ENCODE measurements around the gene CCDC91. TPM values are rescaled to one million over a fixed set of nuclear protein-coding genes. Genes with fewer than 3 reads are reported as not detected.

CCDC91 gene
- polyA plus RNA-seq, 1 donor: 20.8 TPM

- H3K4me1 ChIP-seq (ENCODE audit: control insufficient read depth, insufficient read depth, low read length): no peaks in the 10 kb centered on the region
- H3K4me3 ChIP-seq (ENCODE audit: low read length): no peak overlapping the region
- no peak for DNase-seq
- H3K27ac ChIP-seq (ENCODE audit: low read length): no peak overlapping the region
- no peaks in the 10 kb centered on the region for H3K36me3 ChIP-seq (ENCODE audit: control insufficient read depth, insufficient read depth, low read length)
- H3K27me3 ChIP-seq (ENCODE audit: control insufficient read depth, insufficient read depth, low read length): no peaks in the 10 kb centered on the region
- H3K9me3 ChIP-seq (ENCODE audit: control insufficient read depth, low read depth, low read length): no peaks in the 10 kb centered on the region
Measured at GRCh38 chr12:28506271-28506670, 316.0 kb downstream of the CCDC91 start.

DNA sequence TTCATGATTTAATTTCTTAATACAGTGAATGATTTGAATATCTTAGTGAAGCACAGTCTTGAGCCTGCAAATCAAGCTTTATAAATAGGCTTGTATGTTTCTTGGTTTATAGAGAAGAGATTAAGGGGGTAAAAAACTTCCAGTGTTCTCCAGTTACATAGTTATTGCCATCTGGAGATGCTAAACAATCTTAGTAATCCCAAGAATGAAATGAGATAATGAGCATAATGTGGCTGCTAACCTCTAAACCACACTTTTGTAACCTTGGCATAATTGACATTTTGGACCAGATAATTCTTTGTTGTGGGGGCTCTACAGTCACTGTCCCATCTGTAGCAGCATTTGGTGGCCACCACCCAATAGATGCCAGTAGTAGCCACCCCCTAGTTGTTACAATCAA is 316.8 kb downstream of the CCDC91 start:
- Histone ChIP-seq H3K27me3 (ENCODE audit: control insufficient read depth, insufficient read depth, low read length) (no peaks in the 10 kb centered on the region), H3K4me1 (ENCODE audit: control insufficient read depth, insufficient read depth, low read length) (no peaks in the 10 kb centered on the region), H3K27ac (ENCODE audit: low read length) (no peak overlapping the region), H3K9me3 (ENCODE audit: control insufficient read depth, low read depth, low read length) (no peaks in the 10 kb centered on the region), H3K4me3 (ENCODE audit: low read length) (no peak overlapping the region), H3K36me3 (ENCODE audit: control insufficient read depth, insufficient read depth, low read length) (no peaks in the 10 kb centered on the region)
- DNase-seq: no peak

DNA sequence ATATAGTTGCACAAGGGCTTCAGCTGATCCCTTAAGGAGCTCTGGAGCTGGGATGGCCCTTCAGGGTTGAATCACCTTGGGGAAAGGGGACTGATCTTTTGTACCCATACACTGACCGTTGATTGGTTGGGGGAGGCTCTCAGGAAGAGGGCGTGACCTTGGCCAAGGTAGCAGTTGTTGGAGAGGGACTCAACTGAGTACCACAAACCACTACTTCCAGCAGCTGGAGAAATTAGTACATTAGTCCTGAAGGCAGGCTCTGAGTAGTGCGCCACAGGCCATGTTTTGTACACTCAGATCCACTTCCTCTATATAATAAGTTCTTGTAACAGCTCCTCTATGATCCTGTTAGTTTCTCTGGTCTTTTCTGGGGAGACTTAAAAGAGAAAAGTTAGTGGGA is 317.6 kb downstream of the CCDC91 start:
- no peak for DNase-seq
- no CpG with 5 or more reads among the region's 3 CpGs for WGBS (ENCODE audit: insufficient coverage, low lambda C conversion rate)

DNA sequence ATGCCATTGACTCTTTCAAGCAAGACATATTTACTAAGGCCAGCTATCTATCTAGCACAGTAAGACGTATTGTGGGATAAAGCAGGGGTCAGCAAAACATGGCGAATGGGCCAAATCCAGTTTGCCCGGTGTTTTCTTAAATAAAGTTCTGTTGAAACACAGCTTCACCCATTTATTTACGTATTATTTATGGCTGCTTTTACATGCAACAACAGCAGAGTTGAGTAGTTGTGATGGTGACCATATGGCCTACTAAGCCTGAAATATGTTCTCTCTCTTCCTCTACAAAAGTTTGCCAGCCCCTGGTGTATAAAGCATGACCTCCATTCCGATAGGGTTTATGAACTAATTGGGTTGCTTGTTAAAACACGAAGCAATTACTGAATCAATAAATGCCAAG is 322.1 kb downstream of the CCDC91 start:
- no CpG with 5 or more reads among the region's 6 CpGs for WGBS (ENCODE audit: insufficient coverage, low lambda C conversion rate)
- H3K27me3 ChIP-seq (ENCODE audit: control insufficient read depth, insufficient read depth, low read length): no peaks in the 10 kb centered on the region
- DNase-seq: no peak
- no peak overlapping the region for H3K27ac ChIP-seq (ENCODE audit: low read length)
- H3K4me3 ChIP-seq (ENCODE audit: low read length): no peak overlapping the region
- H3K36me3 ChIP-seq (ENCODE audit: control insufficient read depth, insufficient read depth, low read length): no peaks in the 10 kb centered on the region
- H3K4me1 ChIP-seq (ENCODE audit: control insufficient read depth, insufficient read depth, low read length): no peaks in the 10 kb centered on the region
- no peaks in the 10 kb centered on the region for H3K9me3 ChIP-seq (ENCODE audit: control insufficient read depth, low read depth, low read length)

More for the DNA sequence above, 317.6 kb downstream of the CCDC91 start:
- H3K27ac ChIP-seq (ENCODE audit: low read length): no peak overlapping the region
- no peaks in the 10 kb centered on the region for H3K36me3 ChIP-seq (ENCODE audit: control insufficient read depth, insufficient read depth, low read length)
- H3K27me3 ChIP-seq (ENCODE audit: control insufficient read depth, insufficient read depth, low read length): no peaks in the 10 kb centered on the region
- no peaks in the 10 kb centered on the region for H3K9me3 ChIP-seq (ENCODE audit: control insufficient read depth, low read depth, low read length)
- H3K4me1 ChIP-seq (ENCODE audit: control insufficient read depth, insufficient read depth, low read length): no peaks in the 10 kb centered on the region
- H3K4me3 ChIP-seq (ENCODE audit: low read length): no peak overlapping the region

DNA sequence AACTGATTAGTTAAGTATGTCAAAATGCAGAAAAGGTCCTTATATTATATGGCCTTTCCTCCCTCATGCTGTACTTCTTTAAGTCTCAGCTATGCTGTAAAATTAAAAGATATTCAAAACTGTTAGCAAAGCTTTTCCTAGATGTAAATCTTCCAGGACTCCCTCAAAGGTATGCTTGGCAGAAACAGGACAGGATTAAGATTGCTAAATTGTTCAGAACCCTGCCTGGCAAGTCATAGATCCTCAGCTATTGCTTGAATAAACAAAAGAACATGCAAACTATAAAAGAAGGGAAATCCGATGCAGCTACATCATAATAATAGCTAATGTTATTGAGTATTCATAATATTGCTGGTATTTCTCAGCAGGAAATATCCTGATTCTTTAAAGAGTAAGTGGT is 322.6 kb downstream of the CCDC91 start:
- WGBS (ENCODE audit: insufficient coverage, low lambda C conversion rate): no CpG with 5 or more reads among the region's 1 CpG
- no peaks in the 10 kb centered on the region for H3K36me3 ChIP-seq (ENCODE audit: control insufficient read depth, insufficient read depth, low read length)
- H3K9me3 ChIP-seq (ENCODE audit: control insufficient read depth, low read depth, low read length): no peaks in the 10 kb centered on the region
- H3K27me3 ChIP-seq (ENCODE audit: control insufficient read depth, insufficient read depth, low read length): no peaks in the 10 kb centered on the region
- no peak overlapping the region for H3K4me3 ChIP-seq (ENCODE audit: low read length)
- DNase-seq: no peak
- no peaks in the 10 kb centered on the region for H3K4me1 ChIP-seq (ENCODE audit: control insufficient read depth, insufficient read depth, low read length)
- H3K27ac ChIP-seq (ENCODE audit: low read length): no peak overlapping the region

GRCh38 chr12:28513983-28514382 is 323.7 kb downstream of the CCDC91 start:
- no peak overlapping the region for H3K27ac ChIP-seq (ENCODE audit: low read length)
- H3K27me3 ChIP-seq (ENCODE audit: control insufficient read depth, insufficient read depth, low read length): no peaks in the 10 kb centered on the region
- no peaks in the 10 kb centered on the region for H3K9me3 ChIP-seq (ENCODE audit: control insufficient read depth, low read depth, low read length)
- H3K36me3 ChIP-seq (ENCODE audit: control insufficient read depth, insufficient read depth, low read length): no peaks in the 10 kb centered on the region
- no peaks in the 10 kb centered on the region for H3K4me1 ChIP-seq (ENCODE audit: control insufficient read depth, insufficient read depth, low read length)
- WGBS (ENCODE audit: insufficient coverage, low lambda C conversion rate): no CpG with 5 or more reads among the region's 1 CpG
- DNase-seq: no peak
- no peak overlapping the region for H3K4me3 ChIP-seq (ENCODE audit: low read length)

GRCh38 chr12:28517101-28517500 is 326.8 kb downstream of the CCDC91 start:
- Histone ChIP-seq H3K27me3 (ENCODE audit: control insufficient read depth, insufficient read depth, low read length) (no peaks in the 10 kb centered on the region), H3K9me3 (ENCODE audit: control insufficient read depth, low read depth, low read length) (no peaks in the 10 kb centered on the region), H3K27ac (ENCODE audit: low read length) (no peak overlapping the region), H3K36me3 (ENCODE audit: control insufficient read depth, insufficient read depth, low read length) (no peaks in the 10 kb centered on the region), H3K4me1 (ENCODE audit: control insufficient read depth, insufficient read depth, low read length) (no peaks in the 10 kb centered on the region), H3K4me3 (ENCODE audit: low read length) (no peak overlapping the region)
- DNase-seq: no peak
- whole genome bisulfite sequencing (ENCODE audit: insufficient coverage, low lambda C conversion rate): no CpG with 5 or more reads among the region's 1 CpG

DNA sequence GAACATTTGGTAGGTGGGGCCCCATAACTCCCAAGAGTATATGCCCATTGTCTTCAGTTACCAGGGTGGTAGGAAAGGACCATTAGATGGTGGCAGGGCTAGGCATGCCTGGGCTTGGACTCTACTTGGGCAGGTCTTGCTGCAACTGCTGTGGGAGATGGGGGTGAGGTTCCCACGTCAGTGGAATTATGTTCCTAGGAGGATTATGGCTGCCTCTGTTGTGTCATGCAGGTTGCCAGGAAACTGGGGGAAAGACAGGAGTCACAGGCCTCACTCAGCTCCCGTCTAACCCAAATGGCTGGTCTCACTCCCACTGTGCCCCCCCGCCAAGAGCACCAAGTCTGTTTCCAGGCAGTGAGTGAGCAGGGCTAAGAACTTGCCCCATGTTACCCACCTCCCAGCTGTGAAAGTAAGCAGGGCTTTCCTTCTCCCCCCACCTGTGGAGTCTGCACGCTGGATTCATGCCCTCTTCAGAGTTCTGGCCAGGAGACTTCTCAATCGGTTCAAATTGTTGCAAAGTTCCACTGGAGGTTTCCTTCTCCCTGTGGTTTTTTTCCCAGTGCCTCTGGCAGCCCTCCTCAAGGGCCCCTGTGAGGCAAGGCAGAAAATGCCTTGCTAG is 337.5 kb downstream of the CCDC91 start:
- Histone ChIP-seq H3K36me3 (ENCODE audit: control insufficient read depth, insufficient read depth, low read length) (no peaks in the 10 kb centered on the region), H3K27me3 (ENCODE audit: control insufficient read depth, insufficient read depth, low read length) (no peaks in the 10 kb centered on the region), H3K27ac (ENCODE audit: low read length) (no peak overlapping the region), H3K4me3 (ENCODE audit: low read length) (no peak overlapping the region), H3K9me3 (ENCODE audit: control insufficient read depth, low read depth, low read length) (no peaks in the 10 kb centered on the region), H3K4me1 (ENCODE audit: control insufficient read depth, insufficient read depth, low read length) (no peaks in the 10 kb centered on the region)
- DNase-seq: no peak
- WGBS (ENCODE audit: insufficient coverage, low lambda C conversion rate): no CpG with 5 or more reads among the region's 5 CpGs

GRCh38 chr12:28535216-28535615 is 345.0 kb downstream of the CCDC91 start:
- DNase-seq: no peak

GRCh38 chr12:28536088-28536487 is 345.8 kb downstream of the CCDC91 start:
- DNase-seq: no peak

More at GRCh38 chr12:28535216-28535615, 345.0 kb downstream of the CCDC91 start:
- Histone ChIP-seq H3K9me3 (ENCODE audit: control insufficient read depth, low read depth, low read length) (no peaks in the 10 kb centered on the region), H3K4me1 (ENCODE audit: control insufficient read depth, insufficient read depth, low read length) (no peaks in the 10 kb centered on the region), H3K27me3 (ENCODE audit: control insufficient read depth, insufficient read depth, low read length) (no peaks in the 10 kb centered on the region), H3K36me3 (ENCODE audit: control insufficient read depth, insufficient read depth, low read length) (no peaks in the 10 kb centered on the region), H3K27ac (ENCODE audit: low read length) (no peak overlapping the region), H3K4me3 (ENCODE audit: low read length) (no peak overlapping the region)
- WGBS (ENCODE audit: insufficient coverage, low lambda C conversion rate): 100% methylated on average over 1 of the region's 2 CpGs

DNA sequence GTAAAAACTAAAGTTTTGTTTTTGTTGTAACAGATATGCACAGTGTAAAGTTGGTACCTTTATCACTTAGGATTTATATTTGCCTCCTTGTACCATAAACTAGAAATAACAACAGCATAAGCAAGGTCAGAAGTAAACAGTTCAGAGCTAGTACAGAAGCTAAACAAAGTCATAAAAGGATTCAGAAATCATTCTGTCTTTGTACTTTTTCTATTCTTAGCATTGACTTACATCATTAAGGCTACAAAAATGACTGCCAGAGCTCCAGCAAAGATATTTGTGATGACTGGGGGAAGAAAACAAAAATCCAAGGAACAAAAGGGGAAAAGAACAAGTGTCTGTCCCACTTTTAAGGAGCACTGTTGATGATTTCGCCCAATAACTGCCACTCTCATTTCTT is 347.2 kb downstream of the CCDC91 start:
- H3K4me1 ChIP-seq (ENCODE audit: control insufficient read depth, insufficient read depth, low read length): no peaks in the 10 kb centered on the region
- no peak for DNase-seq
- H3K9me3 ChIP-seq (ENCODE audit: control insufficient read depth, low read depth, low read length): no peaks in the 10 kb centered on the region
- H3K27me3 ChIP-seq (ENCODE audit: control insufficient read depth, insufficient read depth, low read length): no peaks in the 10 kb centered on the region
- no CpG with 5 or more reads among the region's 1 CpG for WGBS (ENCODE audit: insufficient coverage, low lambda C conversion rate)
- no peak overlapping the region for H3K4me3 ChIP-seq (ENCODE audit: low read length)
- H3K27ac ChIP-seq (ENCODE audit: low read length): no peak overlapping the region
- no peaks in the 10 kb centered on the region for H3K36me3 ChIP-seq (ENCODE audit: control insufficient read depth, insufficient read depth, low read length)

More at GRCh38 chr12:28536088-28536487, 345.8 kb downstream of the CCDC91 start:
- Histone ChIP-seq H3K4me1 (ENCODE audit: control insufficient read depth, insufficient read depth, low read length) (no peaks in the 10 kb centered on the region), H3K27me3 (ENCODE audit: control insufficient read depth, insufficient read depth, low read length) (no peaks in the 10 kb centered on the region), H3K36me3 (ENCODE audit: control insufficient read depth, insufficient read depth, low read length) (no peaks in the 10 kb centered on the region), H3K27ac (ENCODE audit: low read length) (no peak overlapping the region), H3K9me3 (ENCODE audit: control insufficient read depth, low read depth, low read length) (no peaks in the 10 kb centered on the region), H3K4me3 (ENCODE audit: low read length) (no peak overlapping the region)
- WGBS (ENCODE audit: insufficient coverage, low lambda C conversion rate): 94% methylated on average over 2 of the region's 2 CpGs
